GM19468 (cell line): ENCODE measurements around the gene GSTM3.
"Not testable (repeated sequence)": the region's sequence is repeated elsewhere in the genome, so short reads cannot be mapped to it uniquely, and the experiment has no call there.

Experiments
- ATAC-seq: cut with Tn5 transposase; IDR thresholded peaks from one replicate; pipeline ENCODE4 v1.9.1; 2021; ENCODE audit warnings: mild to moderate bottlenecking, moderate library complexity, moderate number of reproducible peaks; ENCODE audit not compliant: unreplicated experiment; ENCODE audit errors: extremely low read depth

GSTM3 gene

GRCh38 chr1:109776206-109776835, 35.5 kb upstream of the GSTM3 start:
- no peak for ATAC-seq

- no peak for ATAC-seq
These were observed 34.6 kb upstream of the GSTM3 start for GRCh38 chr1:109775398-109775797.

- ATAC-seq = no peak
These were observed 33.2 kb upstream of the GSTM3 start for GRCh38 chr1:109773900-109774485.

GRCh38 chr1:109773203-109773899, 32.5 kb upstream of the GSTM3 start:
- ATAC-seq = no peak

GRCh38 chr1:109772658-109773202, 31.9 kb upstream of the GSTM3 start:
- no peak for ATAC-seq

GRCh38 chr1:109771712-109772657, 31.1 kb upstream of the GSTM3 start:
- ATAC-seq = no peak

GRCh38 chr1:109770331-109771095, 29.7 kb upstream of the GSTM3 start:
- no peak for ATAC-seq

GRCh38 chr1:109769330-109770078, 28.7 kb upstream of the GSTM3 start:
- no peak for ATAC-seq

GRCh38 chr1:109768820-109769219, 28.0 kb upstream of the GSTM3 start:
- ATAC-seq = no peak

GRCh38 chr1:109768335-109768650, 27.5 kb upstream of the GSTM3 start:
- ATAC-seq = no peak

- no peak for ATAC-seq
These were observed 26.9 kb upstream of the GSTM3 start for GRCh38 chr1:109767637-109768334.

GRCh38 chr1:109766991-109767636, 26.3 kb upstream of the GSTM3 start:
- ATAC-seq = not testable (repeated sequence)

GRCh38 chr1:109765896-109766615, 25.2 kb upstream of the GSTM3 start:
- ATAC-seq = no peak

- no peak for ATAC-seq
These were observed 24.6 kb upstream of the GSTM3 start for GRCh38 chr1:109765483-109765815.

- ATAC-seq = no peak
These were observed 24.0 kb upstream of the GSTM3 start for GRCh38 chr1:109764561-109765482.

GRCh38 chr1:109763646-109764415, 23.0 kb upstream of the GSTM3 start, which contains the start of gene EPS8L3:
TSS of gene EPS8L3 (minus strand) at chr1:109763923. CDS start at chr1:109761749, 2,174 bp downstream.
- no peak for ATAC-seq
